GM19395 (cell line): Measurements from ENCODE around the gene FCHSD2.
A peak's percentile ranks its signal among the peaks of the same experiment; 100 is the strongest.
"Not testable (repeated sequence)": the region's sequence is repeated elsewhere in the genome, so short reads cannot be mapped to it uniquely, and the experiment has no call there.

Experiments
- ATAC-seq: cut with Tn5 transposase; IDR thresholded peaks from one replicate; pipeline ENCODE4 v1.9.1; 2021; ENCODE audit warnings: mild to moderate bottlenecking, moderate library complexity; ENCODE audit not compliant: unreplicated experiment

FCHSD2 gene

GRCh38 chr11:73152086-73152853 is 10.2 kb upstream of the FCHSD2 start:
- no peak for ATAC-seq

- ATAC-seq: no peak
Measured at GRCh38 chr11:73151416-73151815, 9.3 kb upstream of the FCHSD2 start.

GRCh38 chr11:73149105-73149504 is 7.0 kb upstream of the FCHSD2 start:
- no peak for ATAC-seq

GRCh38 chr11:73147771-73148681 is 5.9 kb upstream of the FCHSD2 start:
- ATAC-seq: no peak

GRCh38 chr11:73145986-73146575 is 4.0 kb upstream of the FCHSD2 start:
- ATAC-seq: no peak

GRCh38 chr11:73143126-73143838 is 1.2 kb upstream of the FCHSD2 start:
- peak; percentile 5 for ATAC-seq

GRCh38 chr11:73141309-73142127 is 600 bp downstream of the FCHSD2 start:
- peak; percentile 31 for ATAC-seq

GRCh38 chr11:73141031-73141308 is 1.1 kb downstream of the FCHSD2 start:
- ATAC-seq: no peak

GRCh38 chr11:73140213-73141030 is 1.7 kb downstream of the FCHSD2 start:
- no peak for ATAC-seq

GRCh38 chr11:73139476-73140198 is 2.5 kb downstream of the FCHSD2 start:
- ATAC-seq: no peak

GRCh38 chr11:73137944-73138274 is 4.2 kb downstream of the FCHSD2 start:
- ATAC-seq: no peak

GRCh38 chr11:73137262-73137943 is 4.7 kb downstream of the FCHSD2 start:
- ATAC-seq: no peak

GRCh38 chr11:73136722-73137121 is 5.4 kb downstream of the FCHSD2 start:
- not testable (repeated sequence) for ATAC-seq

GRCh38 chr11:73135346-73136284 is 6.5 kb downstream of the FCHSD2 start:
- no peak for ATAC-seq

GRCh38 chr11:73132349-73132748 is 9.8 kb downstream of the FCHSD2 start:
- not testable (repeated sequence) for ATAC-seq

GRCh38 chr11:73130181-73130580 is 11.9 kb downstream of the FCHSD2 start:
- ATAC-seq: no peak

GRCh38 chr11:73129198-73129597 is 12.9 kb downstream of the FCHSD2 start:
- ATAC-seq: no peak
